ENCODE data around the gene DUT.

The DUT gene

GRCh38 chr15:48381861-48382260, 50.6 kb downstream of the DUT start:
- TF ChIP-seq TAF1 (IDR thresholded peaks at IDR 0.05; ENCODE audit: low read depth) (no peak), USF1 (IDR thresholded peaks at IDR 0.05) (no peak), NFIC (IDR thresholded peaks at IDR 0.05) (no peak), FOXM1 (IDR thresholded peaks at IDR 0.05; ENCODE audit: borderline replicate concordance, low read depth) (no peak), CEBPB (IDR thresholded peaks at IDR 0.05) (no peak), EGR1 (IDR thresholded peaks at IDR 0.05) (no peak), YY1 (IDR thresholded peaks at IDR 0.05; ENCODE audit: low read depth) (no peak), EP300 (IDR thresholded peaks at IDR 0.05; ENCODE audit: borderline replicate concordance) (no peak), REST (IDR thresholded peaks at IDR 0.05; ENCODE audit: low read depth) (no peak), RAD21 (IDR thresholded peaks at IDR 0.05; ENCODE audit: low read depth) (no peak), TEAD4 (IDR thresholded peaks at IDR 0.05) (no peak), TCF12 (IDR thresholded peaks at IDR 0.05; ENCODE audit: low read depth) (no peak), ZBTB7A (IDR thresholded peaks at IDR 0.05; ENCODE audit: low read depth) (no peak), CREB1 (IDR thresholded peaks at IDR 0.05; ENCODE audit: low read depth) (no peak)
- TF ChIP-seq, protein P1, sequence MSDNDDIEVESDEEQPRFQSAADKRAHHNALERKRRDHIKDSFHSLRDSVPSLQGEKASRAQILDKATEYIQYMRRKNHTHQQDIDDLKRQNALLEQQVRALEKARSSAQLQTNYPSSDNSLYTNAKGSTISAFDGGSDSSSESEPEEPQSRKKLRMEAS (IDR thresholded peaks at IDR 0.05), result no peak

DNA sequence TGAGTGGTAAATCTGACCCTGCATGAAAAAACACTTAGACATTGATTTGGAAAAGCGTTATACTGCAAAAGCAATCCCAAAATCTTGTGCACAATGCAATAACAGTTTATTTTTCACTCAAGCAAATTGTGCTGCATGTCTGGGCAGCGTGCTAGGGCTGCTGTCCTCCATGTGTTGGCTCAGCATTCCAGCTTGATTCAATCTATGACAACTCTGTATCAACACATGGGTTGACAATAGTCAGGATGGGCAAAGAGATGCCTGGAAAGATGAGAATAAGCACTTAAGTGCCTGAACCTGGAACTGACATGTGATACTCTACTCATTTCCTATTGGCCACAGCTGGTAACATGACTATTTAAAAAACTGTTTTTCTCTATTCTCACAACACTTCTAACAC, 51.8 kb downstream of the DUT start:
- no peak for TF ChIP-seq NFIC (IDR thresholded peaks at IDR 0.05)
- no peak for TF ChIP-seq USF1 (IDR thresholded peaks at IDR 0.05)
- no peak for TF ChIP-seq TAF1 (IDR thresholded peaks at IDR 0.05; ENCODE audit: low read depth)
- no peak for TF ChIP-seq YY1 (IDR thresholded peaks at IDR 0.05; ENCODE audit: low read depth)
- TF ChIP-seq CEBPB (IDR thresholded peaks at IDR 0.05), result no peak
- no peak for TF ChIP-seq TEAD4 (IDR thresholded peaks at IDR 0.05)
- TF ChIP-seq FOXM1 (IDR thresholded peaks at IDR 0.05; ENCODE audit: borderline replicate concordance, low read depth), result no peak
- TF ChIP-seq ZBTB7A (IDR thresholded peaks at IDR 0.05; ENCODE audit: low read depth), result no peak
- no peak for TF ChIP-seq EGR1 (IDR thresholded peaks at IDR 0.05)
- TF ChIP-seq, protein P1 (IDR thresholded peaks at IDR 0.05), result no peak
- no peak for TF ChIP-seq CREB1 (IDR thresholded peaks at IDR 0.05; ENCODE audit: low read depth)

- TF ChIP-seq YY1 (IDR thresholded peaks at IDR 0.05; ENCODE audit: low read depth), result no peak
Observed at GRCh38 chr15:48384616-48385015, 53.4 kb downstream of the DUT start.

GRCh38 chr15:48385031-48385830, 54.0 kb downstream of the DUT start:
- no peak for TF ChIP-seq FOXM1 (IDR thresholded peaks at IDR 0.05; ENCODE audit: borderline replicate concordance, low read depth)
- TF ChIP-seq RAD21 (IDR thresholded peaks at IDR 0.05; ENCODE audit: low read depth), result no peak
- TF ChIP-seq CREB1 (IDR thresholded peaks at IDR 0.05; ENCODE audit: low read depth), result no peak
- peak; percentile 37; the same call in 1 of the 2 replicates for TF ChIP-seq TEAD4 (IDR thresholded peaks at IDR 0.05)

- TF ChIP-seq, protein P1 (IDR thresholded peaks at IDR 0.05), result 0 out of 2 replicates have a peak, but pooled peaks have one; percentile 14
- no peak for TF ChIP-seq REST (IDR thresholded peaks at IDR 0.05; ENCODE audit: low read depth)
- peak; percentile 70; the same call in 1 of the 2 replicates for TF ChIP-seq NFIC (IDR thresholded peaks at IDR 0.05)
- no peak; the same call in 1 of the 2 replicates for TF ChIP-seq TEAD4 (IDR thresholded peaks at IDR 0.05)
Observed at GRCh38 chr15:48388016-48388851, 57.0 kb downstream of the DUT start.
